Measurements from ENCODE around the gene PMF1.

PMF1 gene

DNA sequence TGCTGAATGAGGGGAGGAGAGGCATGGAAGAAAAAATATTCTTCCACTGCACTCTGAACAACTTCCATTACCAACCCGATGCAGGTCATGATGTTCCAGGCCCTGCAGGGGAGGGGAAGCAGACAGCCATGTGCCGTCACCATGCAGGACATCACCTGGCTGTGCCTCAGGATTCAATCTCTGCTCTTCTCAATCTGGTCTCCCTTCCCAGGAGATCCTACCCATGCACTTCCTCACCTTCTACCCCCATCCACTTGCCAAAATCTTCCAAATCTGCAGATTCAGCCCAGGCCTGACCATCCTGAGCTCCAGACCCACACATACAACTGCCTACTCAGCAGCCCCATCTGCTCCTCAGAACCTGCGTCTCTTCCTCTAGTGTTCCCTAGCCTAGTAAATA lies 40.8 kb downstream of the PMF1 start:
- DNase-seq (ENCODE audit: extremely low read depth, low read depth), result no peak
- no peak overlapping the region for H3K4me3 ChIP-seq (replicated peaks; ENCODE audit: low read depth, low read length)
- TF ChIP-seq, protein P1, sequence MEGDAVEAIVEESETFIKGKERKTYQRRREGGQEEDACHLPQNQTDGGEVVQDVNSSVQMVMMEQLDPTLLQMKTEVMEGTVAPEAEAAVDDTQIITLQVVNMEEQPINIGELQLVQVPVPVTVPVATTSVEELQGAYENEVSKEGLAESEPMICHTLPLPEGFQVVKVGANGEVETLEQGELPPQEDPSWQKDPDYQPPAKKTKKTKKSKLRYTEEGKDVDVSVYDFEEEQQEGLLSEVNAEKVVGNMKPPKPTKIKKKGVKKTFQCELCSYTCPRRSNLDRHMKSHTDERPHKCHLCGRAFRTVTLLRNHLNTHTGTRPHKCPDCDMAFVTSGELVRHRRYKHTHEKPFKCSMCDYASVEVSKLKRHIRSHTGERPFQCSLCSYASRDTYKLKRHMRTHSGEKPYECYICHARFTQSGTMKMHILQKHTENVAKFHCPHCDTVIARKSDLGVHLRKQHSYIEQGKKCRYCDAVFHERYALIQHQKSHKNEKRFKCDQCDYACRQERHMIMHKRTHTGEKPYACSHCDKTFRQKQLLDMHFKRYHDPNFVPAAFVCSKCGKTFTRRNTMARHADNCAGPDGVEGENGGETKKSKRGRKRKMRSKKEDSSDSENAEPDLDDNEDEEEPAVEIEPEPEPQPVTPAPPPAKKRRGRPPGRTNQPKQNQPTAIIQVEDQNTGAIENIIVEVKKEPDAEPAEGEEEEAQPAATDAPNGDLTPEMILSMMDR (IDR thresholded peaks at IDR 0.05; ENCODE audit: low read depth, low read length, missing control alignments), result no peak

DNA sequence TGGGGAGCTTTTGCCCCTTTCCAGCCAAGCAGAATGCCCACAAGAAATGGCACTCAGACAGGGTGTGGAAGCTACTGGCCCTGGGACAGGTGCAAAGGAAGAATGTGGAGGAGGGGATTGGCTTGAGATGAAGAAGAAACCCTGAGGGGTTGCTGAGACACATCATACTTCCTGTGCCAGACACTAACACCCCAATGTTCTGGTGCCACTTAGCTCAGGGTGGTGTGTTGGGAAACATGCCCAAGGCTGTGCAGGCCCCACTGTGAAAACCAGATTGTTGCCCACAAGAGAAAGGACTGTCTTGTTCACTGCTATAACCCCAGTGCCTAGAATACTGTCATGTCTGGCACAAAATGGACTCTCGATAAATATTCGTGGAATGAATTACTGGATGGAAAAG lies 44.9 kb downstream of the PMF1 start:
- no peak for DNase-seq (ENCODE audit: extremely low read depth, low read depth)
- no peak overlapping the region for H3K4me3 ChIP-seq (replicated peaks; ENCODE audit: low read depth, low read length)
- TF ChIP-seq, protein P1 (IDR thresholded peaks at IDR 0.05; ENCODE audit: low read depth, low read length, missing control alignments), result no peak

DNA sequence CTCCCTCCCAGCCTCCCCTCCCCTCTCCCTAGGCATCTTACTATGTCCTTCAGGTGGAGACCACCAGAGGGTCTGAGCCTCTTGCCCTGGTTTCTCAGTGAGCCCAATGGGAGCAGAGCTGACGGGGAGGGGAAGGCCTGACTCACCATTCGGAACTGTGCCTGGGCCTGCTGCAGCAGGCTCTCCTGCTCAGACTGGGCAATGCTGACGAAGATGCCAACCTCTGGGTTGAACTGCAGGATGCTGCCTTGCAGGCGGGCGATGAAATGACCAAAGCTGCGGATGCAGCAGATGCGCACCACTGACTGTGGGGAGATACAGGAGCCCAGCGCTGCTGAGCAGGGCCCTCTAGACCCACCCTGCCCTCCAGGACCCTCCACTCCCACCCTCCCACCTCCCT lies 46.1 kb downstream of the PMF1 start:
- TF ChIP-seq, protein P1 (IDR thresholded peaks at IDR 0.05; ENCODE audit: low read depth, low read length, missing control alignments), result no peak
- no peak overlapping the region for H3K4me3 ChIP-seq (replicated peaks; ENCODE audit: low read depth, low read length)
- no peak for DNase-seq (ENCODE audit: extremely low read depth, low read depth)

DNA sequence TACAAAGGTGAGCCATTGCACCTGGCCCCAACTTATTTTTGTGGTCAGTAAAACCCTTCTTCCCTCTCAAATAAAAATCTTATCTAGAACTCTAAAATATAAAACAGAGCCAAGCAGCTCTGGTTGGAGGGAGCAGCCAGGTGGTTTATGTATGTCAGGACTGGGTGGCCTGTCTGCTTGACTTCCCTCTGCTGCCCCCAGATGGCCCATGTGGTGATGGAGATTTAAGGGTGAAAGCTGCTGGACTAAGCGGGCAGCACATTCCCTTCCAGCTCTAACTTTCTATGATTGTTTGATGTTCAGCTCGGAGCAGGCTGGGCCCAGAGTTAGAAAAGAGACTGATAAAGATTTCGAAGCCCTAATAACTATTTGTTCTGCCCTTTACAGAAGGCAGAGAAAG lies 47.0 kb downstream of the PMF1 start:
- TF ChIP-seq, protein P1 (IDR thresholded peaks at IDR 0.05; ENCODE audit: low read depth, low read length, missing control alignments), result peak; percentile 12
- no peak overlapping the region for H3K4me3 ChIP-seq (replicated peaks; ENCODE audit: low read depth, low read length)
- no peak for DNase-seq (ENCODE audit: extremely low read depth, low read depth)

DNA sequence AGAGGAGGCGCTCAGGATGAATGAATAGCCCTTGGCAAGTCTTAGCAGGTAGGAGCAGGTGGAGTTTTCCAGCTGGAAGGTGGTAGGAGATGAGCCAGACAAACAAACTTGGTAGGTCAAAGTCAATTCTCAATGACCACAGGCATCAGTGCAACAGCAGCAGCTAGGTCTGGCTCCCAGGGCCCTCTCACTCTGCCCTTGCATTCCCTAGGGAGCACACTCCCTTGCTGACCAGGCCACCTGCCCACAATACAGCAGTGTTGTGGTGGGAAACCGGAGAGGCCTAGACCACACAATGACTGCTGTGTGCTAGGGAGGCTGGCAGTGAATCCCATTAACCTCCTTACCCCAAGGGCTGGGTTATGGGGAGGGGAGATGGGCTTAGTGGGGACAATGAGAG lies 48.1 kb downstream of the PMF1 start:
- TF ChIP-seq, protein P1 (IDR thresholded peaks at IDR 0.05; ENCODE audit: low read depth, low read length, missing control alignments), result no peak
- no peak overlapping the region for H3K4me3 ChIP-seq (replicated peaks; ENCODE audit: low read depth, low read length)
- no peak for DNase-seq (ENCODE audit: extremely low read depth, low read depth)

DNA sequence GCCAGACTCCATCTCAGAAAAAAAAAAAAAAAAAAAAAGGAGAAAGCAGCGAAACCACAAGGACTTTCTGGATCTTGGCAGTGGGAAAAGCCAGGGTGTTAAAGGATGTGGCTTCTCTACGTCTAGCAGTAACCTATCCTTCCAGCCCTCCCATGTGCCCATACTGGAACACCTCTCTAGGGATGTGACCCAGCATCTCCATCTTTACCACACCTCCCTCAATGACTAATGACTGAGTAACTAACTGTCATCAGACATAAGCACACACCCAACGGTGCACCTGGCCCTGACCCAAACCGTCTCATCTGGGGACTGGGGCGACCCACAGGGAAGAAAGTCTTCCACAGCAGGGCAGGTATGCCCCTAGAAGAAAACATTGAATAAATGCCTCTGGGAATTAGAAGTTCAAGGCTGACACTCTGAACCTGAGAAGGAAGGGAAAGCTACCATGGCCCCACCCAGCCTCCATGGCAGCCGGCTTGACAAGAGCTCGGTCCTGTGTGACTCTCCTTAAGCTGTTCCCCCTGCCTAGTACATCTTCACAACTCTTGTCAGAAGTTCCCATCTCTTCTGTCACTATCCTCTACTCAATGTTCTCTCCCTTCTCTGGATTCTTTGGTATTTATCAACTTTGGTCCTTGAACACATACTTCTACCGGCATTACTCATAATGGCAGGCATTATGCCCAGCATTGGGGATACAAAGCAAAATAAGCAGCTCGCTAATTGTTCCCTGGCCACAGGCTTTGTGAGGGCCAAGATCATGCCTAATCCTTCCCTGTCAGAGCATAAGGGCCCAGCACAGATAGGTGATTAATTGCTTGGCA lies 49.9 kb downstream of the PMF1 start:
- TF ChIP-seq, protein P1 (IDR thresholded peaks at IDR 0.05; ENCODE audit: low read depth, low read length, missing control alignments), result no peak
- no peak for DNase-seq (ENCODE audit: extremely low read depth, low read depth)

DNA sequence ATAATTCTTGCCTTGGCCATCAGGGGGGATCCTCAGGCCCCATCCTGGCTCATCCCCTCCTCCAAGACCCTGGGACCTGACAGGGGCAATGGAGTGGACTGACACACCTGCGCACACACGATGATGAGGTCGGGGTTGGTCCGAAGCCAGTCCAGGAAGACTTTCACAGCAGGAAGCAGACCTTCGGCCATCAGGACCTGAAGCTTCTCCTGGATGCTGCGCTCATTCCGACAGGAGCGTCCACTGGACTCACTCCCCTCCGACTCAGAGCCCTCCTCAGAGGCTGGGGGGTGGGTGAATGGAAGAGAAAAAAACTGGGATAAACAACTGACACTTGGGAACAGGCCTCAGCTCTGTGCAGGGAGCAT lies 50.5 kb downstream of the PMF1 start:
- no peak overlapping the region for H3K4me3 ChIP-seq (replicated peaks; ENCODE audit: low read depth, low read length)
- no peak for DNase-seq (ENCODE audit: extremely low read depth, low read depth)
- TF ChIP-seq, protein P1 (IDR thresholded peaks at IDR 0.05; ENCODE audit: low read depth, low read length, missing control alignments), result no peak

More for the DNA sequence above, 49.9 kb downstream of the PMF1 start:
- H3K4me3 ChIP-seq (replicated peaks; ENCODE audit: low read depth, low read length), result no peak overlapping the region
